ENCODE measurements around the gene CFAP61.

GRCh38 chr20:20210327-20210726, 158.0 kb downstream of the CFAP61 start:
- TF ChIP-seq CTCF (IDR thresholded peaks at IDR 0.05) (no peak), MXI1 (IDR thresholded peaks at IDR 0.05; ENCODE audit: low read depth, low read length) (no peak), TEAD4 (IDR thresholded peaks at IDR 0.05; ENCODE audit: borderline replicate concordance, insufficient read depth) (no peak), FOXM1 (IDR thresholded peaks at IDR 0.05; ENCODE audit: low read depth) (no peak), RCOR1 (IDR thresholded peaks at IDR 0.05; ENCODE audit: low read length) (no peak), POLR2AphosphoS5 (IDR thresholded peaks at IDR 0.05; ENCODE audit: low read depth, low read length) (no peak), TAF1 (IDR thresholded peaks at IDR 0.05; ENCODE audit: borderline replicate concordance, low read depth, low read length) (no peak), ELF1 (IDR thresholded peaks at IDR 0.05) (no peak), YY1 (IDR thresholded peaks at IDR 0.05; ENCODE audit: low read depth) (no peak)
